Measurements from ENCODE around the gene YDJC. TPM values are rescaled to one million over a fixed set of nuclear protein-coding genes. Genes with fewer than 3 reads are reported as not detected.

Gene YDJC
- total and polyA plus RNA-seq, 9 of the 15 experiments (the other 6 are each of a cell fraction or from before 2014, with no cell fraction given): 13.5 to 871 (median 164) TPM

- ATAC-seq (no peak), DNase-seq (ENCODE audit: extremely low read depth in 1 of 4, low spot score in 3 of 4) (no peak), FAIRE-seq (no peak)
- TF ChIP-seq ZKSCAN1 (IDR thresholded peaks at IDR 0.05; ENCODE audit: low read depth, low read length) (peak; percentile 38; the same call in 1 of the 2 replicates), JUND (IDR thresholded peaks at IDR 0.05; ENCODE audit: borderline replicate concordance, low read depth, low read length) (0 out of 2 replicates have a peak, but pooled peaks have one; percentile 15), JUND (tag; IDR thresholded peaks at IDR 0.05; ENCODE audit: borderline replicate concordance, low read depth, low read length) (no peak), ZFP36 (IDR thresholded peaks at IDR 0.05; ENCODE audit: low read depth, low read length, partially characterized antibody) (peak; percentile 98), ATF3 (IDR thresholded peaks at IDR 0.05) (no peak), ATF3 (CRISPR knock-in tag; conservative IDR thresholded peaks at IDR 0.05) (peak; percentile 66; the same call in 1 of the 2 replicates), RCOR1 (IDR thresholded peaks at IDR 0.05; ENCODE audit: borderline replicate concordance in 1 of 2, low read depth in 2 of 2, low read length in 2 of 2) (peak in 1 of 2 experiments; percentile 64; a peak in 1 of 4 replicates), GTF2E2 (tag; IDR thresholded peaks at IDR 0.05) (no peak)
- Histone ChIP-seq H3K4me3 (no peak overlapping the region), H3K9me1 (ENCODE audit: control insufficient read depth, insufficient read depth, low read length) (peaks cover 8% of the 10 kb centered on the region), H4K20me1 (replicated peaks; ENCODE audit: control insufficient read depth, insufficient read depth, low read length) (no peaks in the 10 kb centered on the region), H3K4me1 (replicated peaks in 1 of 2; ENCODE audit: control insufficient read depth in 2 of 2, insufficient read depth in 2 of 2, low read length in 2 of 2) (peaks cover 12 to 43% of the 10 kb centered on the region in 2 experiments), H3K9ac (ENCODE audit: insufficient read depth in 1 of 2, low read depth in 2 of 2, low read length in 2 of 2) (no peak overlapping the region), H3K79me2 (ENCODE audit: control insufficient read depth, insufficient read depth, low read length) (peaks cover 11% of the 10 kb centered on the region), H3K27me3 (ENCODE audit: control insufficient read depth in 2 of 2, insufficient read depth in 2 of 2, low read length in 2 of 2) (no peaks in the 10 kb centered on the region), H3K36me3 (ENCODE audit: control insufficient read depth, insufficient read depth, low read length) (no peaks in the 10 kb centered on the region), H3K27ac (ENCODE audit: extremely low read depth, low read depth, low read length) (no peak overlapping the region), H2AFZ (ENCODE audit: low read depth, low read length) (no peak overlapping the region), H3K4me2 (ENCODE audit: insufficient read depth, low read length) (no peak overlapping the region), H3K9me3 (replicated peaks; ENCODE audit: control insufficient read depth, insufficient read depth, low read depth, low read length) (0 out of 2 replicates have a peak, but pooled peaks cover 2% of the 10 kb centered on the region)
- BruUV-seq (replicated peaks): no TSS peak
- CTCF ChIA-PET (ENCODE audit: low intra/inter-chr PET ratio): no interaction called here
- intact Hi-C loops (cut with micrococcal nuclease): no loop called here
- POLR2A ChIA-PET: interaction anchor here (1.8 to 8.9 kb wide), 4 partner anchors 9 to 30 kb away, joined by 4 to 167 read pairs (median 43); partner anchors contain the start of genes CCDC116 and SDF2L1
- in situ Hi-C loops (cut with MboI): loop anchor here (25.0 kb wide), 1 partner anchor 1325 kb away; no protein-coding TSS in a partner anchor
- WGBS (ENCODE audit: insufficient coverage, low coverage, missing lambda C conversion rate): 33% methylated on average over 5 of the region's 5 CpGs
These were observed 32.2 kb upstream of the YDJC start for GRCh38 chr22:21661991-21662390.

All from K562 (cell line).